SK-N-SH treated with all-trans-retinoic acid at 6 μM for 48 hours (cell line): ENCODE measurements around the gene INS.

Experiments used
- ATAC-seq: fragments of 200-7000 bp; cut with Tn5 transposase; 3 replicates; pipeline ENCODE4 v1.9.1; 2020; ENCODE audit warnings: mild to moderate bottlenecking, moderate library complexity
- ARNTL ChIP-seq: fragments of 450-650 bp; formaldehyde crosslinking; IDR thresholded peaks from 2 replicates; pipeline ENCODE4 v1.5.0; 2020; ENCODE audit warnings: low read depth, mild to moderate bottlenecking, moderate library complexity, borderline replicate concordance
- BACH2 ChIP-seq: fragments of 250-450 bp; sonication (Bioruptor Pico); IDR thresholded peaks from 2 replicates; pipeline ENCODE4 v1.9.0; 2021; ENCODE audit warnings: mild to moderate bottlenecking, borderline replicate concordance
- CSDC2 ChIP-seq: fragments of 250-450 bp; sonication (Bioruptor Pico); IDR thresholded peaks from 2 replicates; pipeline ENCODE4 v1.5.0; 2020; ENCODE audit warnings: mild to moderate bottlenecking, moderate library complexity
- ESRRG ChIP-seq: fragments of 250-450 bp; sonication (Bioruptor Pico); IDR thresholded peaks from 2 replicates; pipeline ENCODE4 v1.6.1; 2021; ENCODE audit warnings: mild to moderate bottlenecking
- ISL1 ChIP-seq: fragments of 250-450 bp; sonication (Bioruptor Pico); IDR thresholded peaks from 2 replicates; pipeline ENCODE4 v2.1.2; 2022; ENCODE audit warnings: mild to moderate bottlenecking, moderate library complexity
- OSR1 ChIP-seq: fragments of 250-450 bp; sonication (Bioruptor Pico); IDR thresholded peaks from 2 replicates; pipeline ENCODE4 v1.8.0; 2022; ENCODE audit warnings: moderate library complexity, mild to moderate bottlenecking, inconsistent platforms
- PATZ1 ChIP-seq: fragments of 250-450 bp; sonication (Bioruptor Pico); IDR thresholded peaks from 2 replicates; pipeline ENCODE4 v1.8.0; 2020; ENCODE audit warnings: mild to moderate bottlenecking, moderate library complexity, borderline replicate concordance
- PPARA ChIP-seq: fragments of 250-450 bp; sonication (Bioruptor Pico); IDR thresholded peaks from 2 replicates; pipeline ENCODE4 v1.5.0; 2020; ENCODE audit warnings: mild to moderate bottlenecking, borderline replicate concordance
- RARB ChIP-seq: fragments of 250-450 bp; sonication (Bioruptor Pico); IDR thresholded peaks from 2 replicates; pipeline ENCODE4 v1.8.0; 2021; ENCODE audit warnings: mild to moderate bottlenecking, moderate library complexity
- TOX ChIP-seq: fragments of 250-450 bp; sonication (Bioruptor Pico); IDR thresholded peaks from 2 replicates; pipeline ENCODE4 v1.8.0; 2021; ENCODE audit warnings: mild to moderate bottlenecking, moderate library complexity, borderline replicate concordance
- ZC3H10 ChIP-seq: fragments of 250-450 bp; sonication (Bioruptor Pico); IDR thresholded peaks from 2 replicates; pipeline ENCODE4 v1.5.1; 2021; ENCODE audit warnings: mild to moderate bottlenecking, moderate library complexity
- ZFP3 ChIP-seq: fragments of 250-450 bp; sonication (Bioruptor Pico); IDR thresholded peaks from 2 replicates; pipeline ENCODE4 v1.5.0; 2020; ENCODE audit warnings: mild to moderate bottlenecking, moderate library complexity
- ZFP30 ChIP-seq: fragments of 450-650 bp; formaldehyde crosslinking; IDR thresholded peaks from 2 replicates; pipeline ENCODE4 v1.5.0; 2022; ENCODE audit warnings: mild to moderate bottlenecking, moderate library complexity
- ZNF565 ChIP-seq: fragments of 450-650 bp; formaldehyde crosslinking; conservative IDR thresholded peaks from 2 replicates; pipeline ENCODE4 v1.5.0; 2020; ENCODE audit warnings: low read depth, mild to moderate bottlenecking, moderate library complexity
- ZNF70 ChIP-seq: fragments of 450-650 bp; formaldehyde crosslinking; IDR thresholded peaks from 2 replicates; pipeline ENCODE4 v1.5.0; 2020; ENCODE audit warnings: mild to moderate bottlenecking, moderate library complexity
- ZNF8 ChIP-seq: fragments of 450-650 bp; formaldehyde crosslinking; IDR thresholded peaks from 2 replicates; pipeline ENCODE4 v1.5.0; 2020; ENCODE audit warnings: mild to moderate bottlenecking, moderate library complexity
- TF ChIP-seq, protein P1 (sequence below): fragments of 250-450 bp; sonication (Bioruptor Pico); IDR thresholded peaks from 2 replicates; pipeline ENCODE4 v1.5.0; 2020; ENCODE audit warnings: mild to moderate bottlenecking, moderate library complexity
- TF ChIP-seq, protein P2 (sequence below): fragments of 250-450 bp; sonication (Bioruptor Pico); IDR thresholded peaks from 2 replicates; pipeline ENCODE4 v1.8.0; 2021; ENCODE audit warnings: low read depth, mild to moderate bottlenecking, moderate library complexity, borderline replicate concordance

Gene INS

GRCh38 chr11:2173150-2173693 is 12.2 kb upstream of the INS start:
- no peak for ATAC-seq
- TF ChIP-seq ZFP3 (CRISPR knock-in tag) (peak; percentile 93), OSR1 (CRISPR knock-in tag) (no peak)
- TF ChIP-seq, all 23 proteins: peak for 1

DNA sequence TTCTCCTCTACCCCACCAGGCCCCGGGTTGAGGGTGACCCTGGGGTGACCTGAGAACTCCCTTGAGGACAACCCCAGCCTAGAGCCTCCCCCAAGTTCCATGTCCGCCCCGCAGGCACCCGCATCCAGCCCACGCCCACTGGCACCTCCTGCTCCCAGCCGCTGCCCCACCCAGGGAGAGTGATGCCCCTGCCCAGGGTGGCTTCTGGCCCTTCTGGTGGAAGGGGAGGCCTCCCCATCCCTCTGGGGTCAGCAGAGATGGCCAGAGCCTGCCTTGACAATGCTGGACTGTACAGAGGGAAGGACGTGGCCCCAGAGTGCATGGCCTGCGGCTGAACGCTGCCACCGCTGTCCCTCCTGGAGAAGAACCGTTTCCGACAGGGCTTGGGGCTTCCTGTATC is 11.7 kb upstream of the INS start:
- no peak for TF ChIP-seq ZFP3 (CRISPR knock-in tag)
- TF ChIP-seq ZNF70: no peak
- TF ChIP-seq PPARA (CRISPR knock-in tag): no peak
- no peak for TF ChIP-seq ZNF8 (CRISPR knock-in tag)
- TF ChIP-seq PATZ1 (CRISPR knock-in tag): no peak
- no peak for TF ChIP-seq ESRRG (CRISPR knock-in tag)
- no peak for TF ChIP-seq CSDC2 (CRISPR knock-in tag)
- no peak for ATAC-seq

- TF ChIP-seq ZC3H10 (CRISPR knock-in tag) (no peak), RARB (CRISPR knock-in tag) (no peak), ZNF8 (CRISPR knock-in tag) (no peak), ESRRG (CRISPR knock-in tag) (no peak), ZFP3 (CRISPR knock-in tag) (no peak)
- no peak for ATAC-seq
Measured at GRCh38 chr11:2171591-2172003, 10.6 kb upstream of the INS start, which contains the start of gene TH. TSS of gene TH (minus strand) at chr11:2171815. CDS start at chr11:2171786, 29 bp downstream.

DNA sequence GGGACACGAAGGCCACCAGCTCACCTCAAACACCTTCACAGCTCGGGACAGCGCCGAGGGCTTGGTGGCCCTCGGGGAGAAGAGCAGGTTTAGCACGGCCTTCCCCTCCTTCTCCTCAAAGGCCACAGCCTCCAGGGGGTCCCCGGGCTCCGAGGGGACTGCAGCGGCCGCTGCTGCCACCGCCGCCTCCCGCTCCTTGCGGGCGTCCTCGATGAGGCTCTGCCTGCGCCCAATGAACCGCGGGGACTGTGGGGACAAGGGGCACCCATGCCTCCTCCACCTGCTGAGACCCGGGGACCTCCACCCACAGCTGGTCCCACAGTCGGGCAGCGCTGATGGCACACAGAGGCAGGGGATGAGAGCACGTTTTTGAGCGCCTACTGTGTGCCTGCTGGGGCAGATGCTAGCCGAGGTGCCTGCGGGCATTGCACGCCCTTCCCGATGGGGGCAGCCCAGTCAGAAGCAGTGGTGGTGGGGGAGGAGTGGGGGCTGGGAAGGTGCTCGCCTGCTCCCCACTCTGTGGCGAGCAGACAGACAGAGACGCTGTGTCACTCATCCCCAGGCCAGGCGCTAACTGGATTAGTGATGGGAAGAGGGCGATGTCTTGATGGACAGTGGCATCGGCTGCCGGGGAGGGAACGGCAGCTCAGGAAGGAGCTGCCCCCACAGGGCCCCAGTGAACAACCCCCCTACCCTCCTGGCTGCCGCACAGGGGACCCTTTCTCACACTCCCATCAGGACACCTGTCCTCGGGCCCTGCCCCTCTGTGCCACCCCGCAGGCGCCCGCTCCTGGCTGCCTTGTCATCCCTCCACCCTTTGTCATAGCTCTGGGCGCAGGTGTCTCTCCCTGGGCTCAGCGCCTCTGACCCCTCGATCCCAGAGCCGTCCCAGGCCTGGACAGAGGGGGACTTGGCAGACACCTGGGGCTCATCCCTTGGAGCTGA is 8.9 kb upstream of the INS start:
- TF ChIP-seq, protein P1, sequence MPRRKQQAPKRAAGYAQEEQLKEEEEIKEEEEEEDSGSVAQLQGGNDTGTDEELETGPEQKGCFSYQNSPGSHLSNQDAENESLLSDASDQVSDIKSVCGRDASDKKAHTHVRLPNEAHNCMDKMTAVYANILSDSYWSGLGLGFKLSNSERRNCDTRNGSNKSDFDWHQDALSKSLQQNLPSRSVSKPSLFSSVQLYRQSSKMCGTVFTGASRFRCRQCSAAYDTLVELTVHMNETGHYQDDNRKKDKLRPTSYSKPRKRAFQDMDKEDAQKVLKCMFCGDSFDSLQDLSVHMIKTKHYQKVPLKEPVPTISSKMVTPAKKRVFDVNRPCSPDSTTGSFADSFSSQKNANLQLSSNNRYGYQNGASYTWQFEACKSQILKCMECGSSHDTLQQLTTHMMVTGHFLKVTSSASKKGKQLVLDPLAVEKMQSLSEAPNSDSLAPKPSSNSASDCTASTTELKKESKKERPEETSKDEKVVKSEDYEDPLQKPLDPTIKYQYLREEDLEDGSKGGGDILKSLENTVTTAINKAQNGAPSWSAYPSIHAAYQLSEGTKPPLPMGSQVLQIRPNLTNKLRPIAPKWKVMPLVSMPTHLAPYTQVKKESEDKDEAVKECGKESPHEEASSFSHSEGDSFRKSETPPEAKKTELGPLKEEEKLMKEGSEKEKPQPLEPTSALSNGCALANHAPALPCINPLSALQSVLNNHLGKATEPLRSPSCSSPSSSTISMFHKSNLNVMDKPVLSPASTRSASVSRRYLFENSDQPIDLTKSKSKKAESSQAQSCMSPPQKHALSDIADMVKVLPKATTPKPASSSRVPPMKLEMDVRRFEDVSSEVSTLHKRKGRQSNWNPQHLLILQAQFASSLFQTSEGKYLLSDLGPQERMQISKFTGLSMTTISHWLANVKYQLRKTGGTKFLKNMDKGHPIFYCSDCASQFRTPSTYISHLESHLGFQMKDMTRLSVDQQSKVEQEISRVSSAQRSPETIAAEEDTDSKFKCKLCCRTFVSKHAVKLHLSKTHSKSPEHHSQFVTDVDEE (CRISPR knock-in tag): no peak
- TF ChIP-seq ZNF565 (CRISPR knock-in tag) (no peak), OSR1 (CRISPR knock-in tag) (no peak), PPARA (CRISPR knock-in tag) (no peak), RARB (CRISPR knock-in tag) (no peak), ZNF70 (no peak), ZFP30 (CRISPR knock-in tag) (no peak), ARNTL (CRISPR knock-in tag) (no peak), TOX (CRISPR knock-in tag) (no peak), ZNF8 (CRISPR knock-in tag) (no peak), ISL1 (CRISPR knock-in tag) (no peak), PATZ1 (CRISPR knock-in tag) (no peak), BACH2 (no peak)
- TF ChIP-seq, protein P2, sequence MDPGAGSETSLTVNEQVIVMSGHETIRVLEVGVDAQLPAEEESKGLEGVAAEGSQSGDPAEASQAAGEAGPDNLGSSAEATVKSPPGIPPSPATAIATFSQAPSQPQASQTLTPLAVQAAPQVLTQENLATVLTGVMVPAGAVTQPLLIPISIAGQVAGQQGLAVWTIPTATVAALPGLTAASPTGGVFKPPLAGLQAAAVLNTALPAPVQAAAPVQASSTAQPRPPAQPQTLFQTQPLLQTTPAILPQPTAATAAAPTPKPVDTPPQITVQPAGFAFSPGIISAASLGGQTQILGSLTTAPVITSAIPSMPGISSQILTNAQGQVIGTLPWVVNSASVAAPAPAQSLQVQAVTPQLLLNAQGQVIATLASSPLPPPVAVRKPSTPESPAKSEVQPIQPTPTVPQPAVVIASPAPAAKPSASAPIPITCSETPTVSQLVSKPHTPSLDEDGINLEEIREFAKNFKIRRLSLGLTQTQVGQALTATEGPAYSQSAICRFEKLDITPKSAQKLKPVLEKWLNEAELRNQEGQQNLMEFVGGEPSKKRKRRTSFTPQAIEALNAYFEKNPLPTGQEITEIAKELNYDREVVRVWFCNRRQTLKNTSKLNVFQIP (CRISPR knock-in tag): no peak
- no peak for ATAC-seq
